ENCODE measurements around the gene SLC4A5.

DNA sequence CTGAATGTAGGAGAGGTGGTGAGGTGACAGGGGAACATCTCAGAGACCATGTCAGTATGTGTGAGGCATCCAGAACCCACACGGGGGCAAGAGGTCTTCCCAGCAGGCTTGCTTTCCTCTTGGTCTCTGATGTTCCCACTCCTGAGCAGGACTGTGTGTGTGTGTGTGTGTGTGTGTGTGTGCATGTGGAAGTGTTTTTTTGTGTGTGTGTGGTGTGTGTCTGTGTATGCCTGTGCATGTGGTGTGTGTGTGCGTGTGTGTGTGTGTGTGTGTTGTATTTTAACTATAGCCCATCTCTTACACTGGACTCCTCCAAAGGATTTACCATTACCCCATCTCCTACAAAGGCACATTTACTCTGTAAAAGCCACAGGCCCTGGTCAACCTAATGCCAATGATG, 40.4 kb downstream of the SLC4A5 start:
- TF ChIP-seq POLR2A (IDR thresholded peaks at IDR 0.05) (no peak), CTCF (IDR thresholded peaks at IDR 0.05) (no peak)

Measured in esophagus squamous epithelium (tissue), 4 donors.